ENCODE results near the gene MRGPRX1. TPM values are rescaled to one million over a fixed set of nuclear protein-coding genes. Genes with fewer than 3 reads are reported as not detected.
"Not testable (repeated sequence)": the region's sequence is repeated elsewhere in the genome, so short reads cannot be mapped to it uniquely, and the experiment has no call there.

MRGPRX1 gene
- polyA plus RNA-seq, 1 donor (not counting 4 experiments of a cell fraction or from before 2014, with no cell fraction given) = not detected

DNA sequence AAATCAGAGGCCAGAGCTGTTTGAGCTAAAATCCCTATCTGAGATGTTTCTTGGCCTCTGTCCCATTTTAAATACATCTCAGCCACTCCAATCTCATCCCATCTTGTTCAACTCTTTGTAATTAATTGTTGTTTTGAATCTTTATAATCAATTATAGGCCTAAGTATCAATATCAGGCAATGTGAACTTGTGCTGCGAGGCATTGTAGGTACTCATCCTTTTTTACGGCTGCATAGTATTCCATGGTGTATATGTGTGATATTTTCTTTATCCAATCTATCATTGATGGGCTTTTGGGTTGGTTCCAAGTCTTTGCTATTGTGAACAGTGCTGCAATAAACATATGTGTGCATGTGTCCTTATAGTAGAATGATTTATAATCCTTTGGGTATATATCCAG lies 47.5 kb downstream of the MRGPRX1 start:
- dilution Hi-C loops (cut with MboI; ENCODE audit: extremely low pct_ligation_motif_present, low sequenced_read_pairs); H3K9me1 ChIP-seq (ENCODE audit: control insufficient read depth, extremely low read depth, insufficient read depth, low read length): not testable (repeated sequence)

DNA sequence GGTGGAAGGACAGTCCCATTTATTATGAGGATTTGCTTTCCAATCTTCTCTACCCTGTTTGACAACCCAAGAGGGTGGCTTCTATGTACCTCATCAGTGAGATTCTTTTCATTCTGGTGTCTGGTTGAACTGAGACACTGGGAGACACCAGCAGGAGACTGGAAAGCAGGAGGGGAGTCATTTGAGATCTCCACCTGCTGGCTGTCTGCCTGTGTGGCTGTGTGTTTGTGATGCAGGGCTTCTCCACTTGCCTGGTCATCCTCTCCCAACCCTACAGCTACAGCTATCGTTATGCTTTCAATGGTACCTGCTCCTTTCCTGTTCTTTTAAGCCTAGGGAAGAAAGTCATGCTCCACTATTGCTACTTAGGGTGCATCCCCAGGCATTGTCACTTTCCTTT lies 48.6 kb downstream of the MRGPRX1 start:
- H3K36me3 ChIP-seq (ENCODE audit: control insufficient read depth in 2 of 2, extremely low read depth in 1 of 2, insufficient read depth in 2 of 2, low read length in 2 of 2) = no peaks in the 10 kb centered on the region
- H3K9me3 ChIP-seq (ENCODE audit: control insufficient read depth, low read depth, low read length) = no peaks in the 10 kb centered on the region
- H4K20me1 ChIP-seq (ENCODE audit: control insufficient read depth, extremely low read depth, insufficient read depth, low read length) = no peaks in the 10 kb centered on the region
- H3K9me1 ChIP-seq (ENCODE audit: control insufficient read depth, extremely low read depth, insufficient read depth, low read length) = no peaks in the 10 kb centered on the region
- no peak for FAIRE-seq
- H3K27me3 ChIP-seq (ENCODE audit: control insufficient read depth, extremely low read depth, insufficient read depth, low read length) = peaks cover 8% of the 10 kb centered on the region
- no peak for DNase-seq (ENCODE audit: low read depth, low spot score)
- no peaks in the 10 kb centered on the region for H3K79me2 ChIP-seq (ENCODE audit: control insufficient read depth, insufficient read depth, low read length)
- H3K27ac ChIP-seq (ENCODE audit: control insufficient read depth, insufficient read depth, low read length) = no peak overlapping the region
- no peak overlapping the region for H2AFZ ChIP-seq (ENCODE audit: control insufficient read depth, low read length)
- H3K4me3 ChIP-seq (ENCODE audit: control insufficient read depth in 2 of 3, extremely low read depth in 1 of 3, insufficient read depth in 2 of 3, low read depth in 1 of 3, low read length in 3 of 3) = no peak overlapping the region
- H3K9ac ChIP-seq (ENCODE audit: control insufficient read depth, extremely low read depth, insufficient read depth, low read length) = no peak overlapping the region
- dilution Hi-C loops (cut with MboI; ENCODE audit: extremely low pct_ligation_motif_present, low sequenced_read_pairs) = no loop called here
- TF ChIP-seq, protein P1, sequence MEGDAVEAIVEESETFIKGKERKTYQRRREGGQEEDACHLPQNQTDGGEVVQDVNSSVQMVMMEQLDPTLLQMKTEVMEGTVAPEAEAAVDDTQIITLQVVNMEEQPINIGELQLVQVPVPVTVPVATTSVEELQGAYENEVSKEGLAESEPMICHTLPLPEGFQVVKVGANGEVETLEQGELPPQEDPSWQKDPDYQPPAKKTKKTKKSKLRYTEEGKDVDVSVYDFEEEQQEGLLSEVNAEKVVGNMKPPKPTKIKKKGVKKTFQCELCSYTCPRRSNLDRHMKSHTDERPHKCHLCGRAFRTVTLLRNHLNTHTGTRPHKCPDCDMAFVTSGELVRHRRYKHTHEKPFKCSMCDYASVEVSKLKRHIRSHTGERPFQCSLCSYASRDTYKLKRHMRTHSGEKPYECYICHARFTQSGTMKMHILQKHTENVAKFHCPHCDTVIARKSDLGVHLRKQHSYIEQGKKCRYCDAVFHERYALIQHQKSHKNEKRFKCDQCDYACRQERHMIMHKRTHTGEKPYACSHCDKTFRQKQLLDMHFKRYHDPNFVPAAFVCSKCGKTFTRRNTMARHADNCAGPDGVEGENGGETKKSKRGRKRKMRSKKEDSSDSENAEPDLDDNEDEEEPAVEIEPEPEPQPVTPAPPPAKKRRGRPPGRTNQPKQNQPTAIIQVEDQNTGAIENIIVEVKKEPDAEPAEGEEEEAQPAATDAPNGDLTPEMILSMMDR (optimal IDR thresholded peaks at IDR 0.05 in 1 of 3, IDR thresholded peaks at IDR 0.05 in 1 of 3, conservative IDR thresholded peaks at IDR 0.05 in 1 of 3; ENCODE audit: extremely low read depth in 1 of 3, insufficient read depth in 2 of 3, low read length in 3 of 3) = no peak
- TF ChIP-seq EZH2 (IDR thresholded peaks at IDR 0.05; ENCODE audit: low read length) = no peak
- H3K4me2 ChIP-seq (ENCODE audit: control insufficient read depth, extremely low read depth, insufficient read depth, low read depth, low read length) = no peak overlapping the region
- H3K4me1 ChIP-seq (ENCODE audit: control insufficient read depth, extremely low read depth, insufficient read depth, low read length) = no peaks in the 10 kb centered on the region

More for the DNA sequence above, 47.5 kb downstream of the MRGPRX1 start:
- H3K4me1 ChIP-seq (ENCODE audit: control insufficient read depth, extremely low read depth, insufficient read depth, low read length); H2AFZ ChIP-seq (ENCODE audit: control insufficient read depth, low read length); H3K9me3 ChIP-seq (ENCODE audit: control insufficient read depth, low read depth, low read length); FAIRE-seq; H3K4me3 ChIP-seq (ENCODE audit: control insufficient read depth in 2 of 3, extremely low read depth in 1 of 3, insufficient read depth in 2 of 3, low read depth in 1 of 3, low read length in 3 of 3); H3K9ac ChIP-seq (ENCODE audit: control insufficient read depth, extremely low read depth, insufficient read depth, low read length); H3K36me3 ChIP-seq (ENCODE audit: control insufficient read depth in 2 of 2, extremely low read depth in 1 of 2, insufficient read depth in 2 of 2, low read length in 2 of 2); H3K4me2 ChIP-seq (ENCODE audit: control insufficient read depth, extremely low read depth, insufficient read depth, low read depth, low read length); DNase-seq (ENCODE audit: low read depth, low spot score); H3K27me3 ChIP-seq (ENCODE audit: control insufficient read depth, extremely low read depth, insufficient read depth, low read length); H3K27ac ChIP-seq (ENCODE audit: control insufficient read depth, insufficient read depth, low read length); H3K79me2 ChIP-seq (ENCODE audit: control insufficient read depth, insufficient read depth, low read length); H4K20me1 ChIP-seq (ENCODE audit: control insufficient read depth, extremely low read depth, insufficient read depth, low read length): not testable (repeated sequence)

Other genes starting within 250 kb of the MRGPRX1 start
- 2.5 to 10.5 TPM (median 2.5 TPM) in 3 replicates for gene TMEM86A, start 240.6 kb downstream of the MRGPRX1 start, polyA plus RNA-seq
- gene IGSF22, start 213.2 kb downstream of the MRGPRX1 start, polyA plus RNA-seq = 0.01 to 0.05 TPM (median 0.03 TPM) in 3 replicates
- gene PTPN5, start 147.6 kb downstream of the MRGPRX1 start, polyA plus RNA-seq = not detected in 3 replicates
- gene MRGPRX2, start 121.3 kb upstream of the MRGPRX1 start, polyA plus RNA-seq = not detected in 3 replicates
- gene ZDHHC13, start 177.8 kb upstream of the MRGPRX1 start, polyA plus RNA-seq = 14.6 to 24.1 TPM (median 18.2 TPM) in 3 replicates

Data from keratinocyte (primary cell).